GM12878 (cell line): ENCODE measurements around the gene PHRF1. TPM values are rescaled to one million over a fixed set of nuclear protein-coding genes. Genes with fewer than 3 reads are reported as not detected.

Experiments used
- ATAC-seq: fragments of 200-7000 bp; cut with Tn5 transposase; 3 replicates; pipeline ENCODE4 v1.9.1; 2020; ENCODE audit warnings: mild to moderate bottlenecking, moderate library complexity
- BruUV-seq: library from RNA; stranded (reverse); fragments of 400-500 nt; replicated peaks from 2 replicates; lab custom pipeline; 2021; lab: Mats Ljungman, UMichigan
- CTCF ChIA-PET: fragments of 300-600 bp; sonication (Branson Sonifier 250); formaldehyde crosslinking; extraction: SDS; loops from one replicate; lab custom pipeline; 2021; ENCODE audit warnings: inconsistent platforms; lab: Yijun Ruan, JAX
- POLR2A ChIA-PET: fragments of 350-600 bp; formaldehyde crosslinking; extraction: SDS; loops from one replicate; lab custom pipeline; 2021; ENCODE audit warnings: inconsistent platforms; lab: Charles Lee
- RAD21 ChIA-PET: fragments of 300-600 bp; sonication (Branson Sonifier 250); formaldehyde crosslinking; loops from one replicate; lab custom pipeline; 2023; ENCODE audit warnings: antibody characterized with exemption; ENCODE audit not compliant: unreplicated experiment; lab: Charles Lee
- SMC1A ChIA-PET: fragments of 300-600 bp; sonication (Branson Sonifier 250); formaldehyde crosslinking; loops from one replicate; lab custom pipeline; 2023; ENCODE audit not compliant: unreplicated experiment, uncharacterized antibody; lab: Charles Lee
- DNase-seq: peaks from one replicate; pipeline ENCODE4 v3.0.0-alpha.2; 2011; ENCODE audit warnings: low read depth, low spot score
- FAIRE-seq: peaks from 3 replicates; lab custom pipeline; 2011; peaks lifted over from hg19 to GRCh38; lab: Jason Lieb, UNC
- H2AFZ ChIP-seq: 2 replicates; pipeline ENCODE4 v1.6.0; 2011; ENCODE audit warnings: low read depth, low read length, control low read depth; ENCODE audit not compliant: control insufficient read depth
- H3K27ac ChIP-seq: 2 replicates; pipeline ENCODE4 v1.5.1; 2011; ENCODE audit warnings: control low read depth; ENCODE audit not compliant: control insufficient read depth, insufficient read depth
- H3K27me3 ChIP-seq, 2 experiments: replicated peaks in 1 of 2; 2 replicates each; pipeline versions ENCODE4 v1.6.0 to v1.6.1; 2011; ENCODE audit warnings: low read length in 1 of 2; ENCODE audit not compliant: control insufficient read depth in 2 of 2, insufficient read depth in 2 of 2
- H3K36me3 ChIP-seq, 2 experiments: 2 replicates each; pipeline ENCODE4 v1.5.1; 2011; ENCODE audit warnings: low read length in 1 of 2; ENCODE audit not compliant: control insufficient read depth in 2 of 2, insufficient read depth in 2 of 2
- H3K4me1 ChIP-seq: 2 replicates; pipeline ENCODE4 v1.6.1; 2011; ENCODE audit warnings: mild to moderate bottlenecking, low read length, moderate library complexity, mixed read lengths; ENCODE audit not compliant: control insufficient read depth, insufficient read depth
- H3K4me2 ChIP-seq: 2 replicates; pipeline ENCODE4 v1.6.0; 2011; ENCODE audit warnings: control low read depth; ENCODE audit not compliant: control insufficient read depth, insufficient read depth
- H3K4me3 ChIP-seq: fragments of 200-600 bp; sonication (generic); 2 replicates; pipeline ENCODE4 v1.5.1; 2016
- H3K79me2 ChIP-seq: 2 replicates; pipeline ENCODE4 v1.6.0; 2011; ENCODE audit warnings: low read length; ENCODE audit not compliant: control insufficient read depth, insufficient read depth
- H3K9ac ChIP-seq: 2 replicates; pipeline ENCODE4 v1.8.0; 2011; ENCODE audit warnings: low read length, control low read depth, mixed read lengths; ENCODE audit not compliant: control insufficient read depth, insufficient read depth
- H3K9me3 ChIP-seq: replicated peaks from 3 replicates; pipeline ENCODE4 v1.5.1; 2011; ENCODE audit warnings: mild to moderate bottlenecking, low read length; ENCODE audit not compliant: control insufficient read depth, insufficient read depth
- H4K20me1 ChIP-seq: 2 replicates; pipeline ENCODE4 v1.6.0; 2011; ENCODE audit not compliant: control insufficient read depth, insufficient read depth
- CBFB ChIP-seq: IDR thresholded peaks from 2 replicates; pipeline ENCODE4 v1.6.1; 2016; ENCODE audit warnings: antibody characterized with exemption, low read depth
- EGR1 ChIP-seq, 2 experiments: IDR thresholded peaks; 1 replicate in 1 of 2; 2 replicates in 1 of 2; pipeline ENCODE4 v1.6.1; 2011 to 2012; ENCODE audit warnings: low read depth in 2 of 2, low read length in 2 of 2, borderline replicate concordance in 1 of 2, mild to moderate bottlenecking in 1 of 2, moderate library complexity in 1 of 2
- NFIC ChIP-seq: IDR thresholded peaks from 2 replicates; pipeline ENCODE4 v1.6.1; 2012; ENCODE audit warnings: low read depth, mild to moderate bottlenecking, inconsistent platforms, low read length, moderate library complexity
- SMARCA5 ChIP-seq: fragments of 450-650 bp; IDR thresholded peaks from 2 replicates; pipeline ENCODE4 v1.6.1; 2017; ENCODE audit warnings: mild to moderate bottlenecking
- SUPT20H ChIP-seq: IDR thresholded peaks from 2 replicates; pipeline ENCODE4 v1.6.1; 2011; ENCODE audit warnings: low read depth, mild to moderate bottlenecking, low read length, moderate library complexity, borderline replicate concordance; ENCODE audit not compliant: control insufficient read depth
- TCF3 ChIP-seq: IDR thresholded peaks from 2 replicates; pipeline ENCODE4 v1.6.1; 2012; ENCODE audit warnings: low read depth, mild to moderate bottlenecking, low read length, borderline replicate concordance; ENCODE audit not compliant: insufficient read depth
- YY1 ChIP-seq: IDR thresholded peaks from 2 replicates; pipeline ENCODE4 v1.6.1; 2011; ENCODE audit warnings: low read depth, mild to moderate bottlenecking, low read length
- ZBTB33 ChIP-seq: fragments of 450-650 bp; IDR thresholded peaks from 2 replicates; pipeline ENCODE4 v1.6.1; 2017; ENCODE audit warnings: mild to moderate bottlenecking
- ZNF207 ChIP-seq: fragments of 450-650 bp; IDR thresholded peaks from 2 replicates; pipeline ENCODE4 v1.6.1; 2014; ENCODE audit warnings: antibody characterized with exemption, mild to moderate bottlenecking, borderline replicate concordance
- ZNF274 ChIP-seq: IDR thresholded peaks from one replicate; pipeline ENCODE4 v1.8.0; 2011; ENCODE audit not compliant: insufficient read length, insufficient read depth
- WGBS: methylation state at CpG from one replicate; pipeline ENCODE4 v1.1.6; 2016; ENCODE audit warnings: low lambda C conversion rate; ENCODE audit not compliant: insufficient replicate concordance, insufficient coverage; ENCODE audit errors: missing lambda C conversion rate; 5-methylcytosine and 5-hydroxymethylcytosine counted together
- in situ Hi-C: fragments of 300-500 bp; cut with MboI; formaldehyde crosslinking; loops from 9 replicates; pipeline ENCODE4 v1.14.3; 2018; ENCODE audit warnings: mixed read lengths
- intact Hi-C: fragments of 100-400 bp; cut with micrococcal nuclease; formaldehyde crosslinking; loops from one replicate; pipeline ENCODE4 v1.14.2; 2022; ENCODE audit not compliant: unreplicated experiment
- polyA plus RNA-seq, 11 experiments: library from polyadenylated mRNA; depleted of rRNA in 4 of 11; unstranded in 6 of 11; stranded (reverse) in 5 of 11; fragments of >200 nt; fragmentation: Nextera tagmentation in 4 of 11; fragmentation: Illumina TruSeq in 1 of 11; extraction: Ambion mirVana in 4 of 11; extraction: Trizol in 1 of 11; gene quantifications; 1 replicate in 1 of 11; 2 replicates in 10 of 11; pipeline versions ENCODE4 v1.2.1 to v1.2.3, GENCODE V29; 2011 to 2016; ENCODE audit warnings: inconsistent platforms in 2 of 11, missing spikeins in 2 of 11, low read depth in 1 of 11
- total RNA-seq, 4 experiments: library from RNA; depleted of rRNA in 3 of 4; stranded (reverse); fragments of >200 nt in 3 of 4; fragmentation: Illumina TruSeq in 1 of 4; extraction: Trizol in 1 of 4; gene quantifications; 2 replicates each; pipeline versions ENCODE4 v1.2.1 to v1.2.3, GENCODE V29; 2013 to 2021
- TF ChIP-seq, protein P1 (sequence below): IDR thresholded peaks from 2 replicates; pipeline ENCODE4 v1.6.1; 2011; ENCODE audit warnings: borderline replicate concordance, low read depth, mild to moderate bottlenecking, moderate library complexity, low read length; ENCODE audit not compliant: insufficient read depth, poor library complexity, severe bottlenecking
- TF ChIP-seq, protein P2 (sequence below): fragments of 450-650 bp; IDR thresholded peaks from 2 replicates; pipeline ENCODE4 v1.6.1; 2016; ENCODE audit warnings: mild to moderate bottlenecking, moderate library complexity, borderline replicate concordance
- TF ChIP-seq, protein P3 (sequence below): fragments of 450-650 bp; IDR thresholded peaks from 2 replicates; pipeline ENCODE4 v1.6.1; 2016; ENCODE audit warnings: mild to moderate bottlenecking

The PHRF1 gene
- total and polyA plus RNA-seq, 10 of the 15 experiments (the other 5 are each of a cell fraction or from before 2014, with no cell fraction given) = 0.13 to 43.5 (median 15.1) TPM

GRCh38 chr11:660681-661444, 84.6 kb downstream of the PHRF1 start:
- no TSS peak for BruUV-seq
- Histone ChIP-seq H3K9ac (no peak overlapping the region), H3K36me3 (peaks cover 9 to 19% of the 10 kb centered on the region in 2 experiments; a peak in 3 of 4 replicates), H3K9me3 (no peaks in the 10 kb centered on the region), H3K4me1 (peaks cover 13% of the 10 kb centered on the region), H3K27me3 (no peaks in the 10 kb centered on the region), H3K27ac (no peak overlapping the region), H3K79me2 (no peaks in the 10 kb centered on the region), H3K4me2 (no peak overlapping the region), H4K20me1 (no peaks in the 10 kb centered on the region), H3K4me3 (no peak overlapping the region), H2AFZ (no peak overlapping the region)
- DNase-seq (no peak), FAIRE-seq (no peak), ATAC-seq (no peak)
- ChIA-PET POLR2A (interaction anchor here (0.5 to 1.1 kb wide), 4 partner anchors 9 to 117 kb away, joined by 3 to 4 read pairs (median 3); no protein-coding TSS in a partner anchor), SMC1A (interaction anchor here (1.0 to 1.9 kb wide), 3 partner anchors 31 to 65 kb away, joined by 3 to 8 read pairs (median 3); no protein-coding TSS in a partner anchor), CTCF (interaction anchor here (0.7 to 9.5 kb wide), 4 partner anchors 13 to 87 kb away, joined by 4 to 91 read pairs (median 4); no protein-coding TSS in a partner anchor), RAD21 (interaction anchor here (0.9 to 3.1 kb wide), 3 partner anchors 52 to 65 kb away, joined by 3 to 15 read pairs (median 10); no protein-coding TSS in a partner anchor)
- WGBS = 96% methylated on average over 19 of the region's 19 CpGs
- intact Hi-C loops (no loop called here), in situ Hi-C loops (loop anchor here (10.0 kb wide), 1 partner anchor 64 kb away; no protein-coding TSS in a partner anchor)
- no peak for TF ChIP-seq ZNF207
- TF ChIP-seq, protein P1, sequence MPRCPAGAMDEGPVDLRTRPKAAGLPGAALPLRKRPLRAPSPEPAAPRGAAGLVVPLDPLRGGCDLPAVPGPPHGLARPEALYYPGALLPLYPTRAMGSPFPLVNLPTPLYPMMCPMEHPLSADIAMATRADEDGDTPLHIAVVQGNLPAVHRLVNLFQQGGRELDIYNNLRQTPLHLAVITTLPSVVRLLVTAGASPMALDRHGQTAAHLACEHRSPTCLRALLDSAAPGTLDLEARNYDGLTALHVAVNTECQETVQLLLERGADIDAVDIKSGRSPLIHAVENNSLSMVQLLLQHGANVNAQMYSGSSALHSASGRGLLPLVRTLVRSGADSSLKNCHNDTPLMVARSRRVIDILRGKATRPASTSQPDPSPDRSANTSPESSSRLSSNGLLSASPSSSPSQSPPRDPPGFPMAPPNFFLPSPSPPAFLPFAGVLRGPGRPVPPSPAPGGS = no peak
- TF ChIP-seq TCF3 = no peak
- TF ChIP-seq SUPT20H = no peak
- no peak for TF ChIP-seq YY1
- no peak for TF ChIP-seq NFIC
- no peak for TF ChIP-seq CBFB
- no peak for TF ChIP-seq ZBTB33
- TF ChIP-seq, protein P2, sequence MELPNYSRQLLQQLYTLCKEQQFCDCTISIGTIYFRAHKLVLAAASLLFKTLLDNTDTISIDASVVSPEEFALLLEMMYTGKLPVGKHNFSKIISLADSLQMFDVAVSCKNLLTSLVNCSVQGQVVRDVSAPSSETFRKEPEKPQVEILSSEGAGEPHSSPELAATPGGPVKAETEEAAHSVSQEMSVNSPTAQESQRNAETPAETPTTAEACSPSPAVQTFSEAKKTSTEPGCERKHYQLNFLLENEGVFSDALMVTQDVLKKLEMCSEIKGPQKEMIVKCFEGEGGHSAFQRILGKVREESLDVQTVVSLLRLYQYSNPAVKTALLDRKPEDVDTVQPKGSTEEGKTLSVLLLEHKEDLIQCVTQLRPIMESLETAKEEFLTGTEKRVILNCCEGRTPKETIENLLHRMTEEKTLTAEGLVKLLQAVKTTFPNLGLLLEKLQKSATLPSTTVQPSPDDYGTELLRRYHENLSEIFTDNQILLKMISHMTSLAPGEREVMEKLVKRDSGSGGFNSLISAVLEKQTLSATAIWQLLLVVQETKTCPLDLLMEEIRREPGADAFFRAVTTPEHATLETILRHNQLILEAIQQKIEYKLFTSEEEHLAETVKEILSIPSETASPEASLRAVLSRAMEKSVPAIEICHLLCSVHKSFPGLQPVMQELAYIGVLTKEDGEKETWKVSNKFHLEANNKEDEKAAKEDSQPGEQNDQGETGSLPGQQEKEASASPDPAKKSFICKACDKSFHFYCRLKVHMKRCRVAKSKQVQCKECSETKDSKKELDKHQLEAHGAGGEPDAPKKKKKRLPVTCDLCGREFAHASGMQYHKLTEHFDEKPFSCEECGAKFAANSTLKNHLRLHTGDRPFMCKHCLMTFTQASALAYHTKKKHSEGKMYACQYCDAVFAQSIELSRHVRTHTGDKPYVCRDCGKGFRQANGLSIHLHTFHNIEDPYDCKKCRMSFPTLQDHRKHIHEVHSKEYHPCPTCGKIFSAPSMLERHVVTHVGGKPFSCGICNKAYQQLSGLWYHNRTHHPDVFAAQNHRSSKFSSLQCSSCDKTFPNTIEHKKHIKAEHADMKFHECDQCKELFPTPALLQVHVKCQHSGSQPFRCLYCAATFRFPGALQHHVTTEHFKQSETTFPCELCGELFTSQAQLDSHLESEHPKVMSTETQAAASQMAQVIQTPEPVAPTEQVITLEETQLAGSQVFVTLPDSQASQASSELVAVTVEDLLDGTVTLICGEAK = no peak
- TF ChIP-seq EGR1 (IDR thresholded peaks at IDR 0.05; ENCODE audit: borderline replicate concordance in 1 of 2, low read depth in 2 of 2, low read length in 2 of 2) = no peak
- no peak for TF ChIP-seq SMARCA5
- no peak for TF ChIP-seq ZNF274
- TF ChIP-seq, protein P3, sequence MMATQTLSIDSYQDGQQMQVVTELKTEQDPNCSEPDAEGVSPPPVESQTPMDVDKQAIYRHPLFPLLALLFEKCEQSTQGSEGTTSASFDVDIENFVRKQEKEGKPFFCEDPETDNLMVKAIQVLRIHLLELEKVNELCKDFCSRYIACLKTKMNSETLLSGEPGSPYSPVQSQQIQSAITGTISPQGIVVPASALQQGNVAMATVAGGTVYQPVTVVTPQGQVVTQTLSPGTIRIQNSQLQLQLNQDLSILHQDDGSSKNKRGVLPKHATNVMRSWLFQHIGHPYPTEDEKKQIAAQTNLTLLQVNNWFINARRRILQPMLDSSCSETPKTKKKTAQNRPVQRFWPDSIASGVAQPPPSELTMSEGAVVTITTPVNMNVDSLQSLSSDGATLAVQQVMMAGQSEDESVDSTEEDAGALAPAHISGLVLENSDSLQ = no peak
